Neural cell (in vitro differentiated cells): ENCODE measurements around the gene GOLM1. TPM values are rescaled to one million over a fixed set of nuclear protein-coding genes. Genes with fewer than 3 reads are reported as not detected.

Experiments used
- H2AFZ ChIP-seq: fragments of 200-600, 300-800 bp; sonication (generic), shearing (Covaris generic); 2 replicates; pipeline ENCODE4 v1.6.0; 2014; ENCODE audit warnings: low read depth, mild to moderate bottlenecking, antibody characterized with exemption, low read length, moderate library complexity
- H3F3A ChIP-seq: fragments of 200-600 bp; shearing (Covaris generic); 2 replicates; pipeline ENCODE4 v1.6.1; 2016; ENCODE audit warnings: mild to moderate bottlenecking, moderate library complexity, mixed read lengths, antibody characterized with exemption, low read length; ENCODE audit not compliant: insufficient read depth, poor library complexity, severe bottlenecking
- H3K27ac ChIP-seq: fragments of 200-600, 300-800 bp; sonication (generic), shearing (Covaris generic); 2 replicates; pipeline ENCODE4 v1.5.1; 2014; ENCODE audit warnings: mild to moderate bottlenecking, low read length, moderate library complexity
- H3K27me3 ChIP-seq: fragments of 300-800, 200-600 bp; sonication (generic), shearing (Covaris generic); 2 replicates; pipeline ENCODE4 v1.6.0; 2014; ENCODE audit warnings: mild to moderate bottlenecking, low read depth, low read length, moderate library complexity; ENCODE audit not compliant: insufficient read depth
- H3K36me3 ChIP-seq: fragments of 300-800, 200-600 bp; sonication (generic), shearing (Covaris generic); 2 replicates; pipeline ENCODE4 v1.5.1; 2014; ENCODE audit warnings: mild to moderate bottlenecking, antibody characterized with exemption, low read length, moderate library complexity; ENCODE audit not compliant: insufficient read depth
- H3K4me2 ChIP-seq: fragments of 300-800, 200-600 bp; sonication (generic), shearing (Covaris generic); 2 replicates; pipeline ENCODE4 v1.6.0; 2014; ENCODE audit warnings: mild to moderate bottlenecking, low read length
- H3K4me3 ChIP-seq: fragments of 300-800, 200-600 bp; sonication (generic), shearing (Covaris generic); 2 replicates; pipeline ENCODE4 v1.5.1; 2014; ENCODE audit warnings: mild to moderate bottlenecking, low read length, moderate library complexity
- H3K79me2 ChIP-seq: fragments of 200-600 bp; shearing (Covaris generic); replicated peaks from 2 replicates; pipeline ENCODE4 v1.6.0; 2014; ENCODE audit warnings: mild to moderate bottlenecking, low read length, moderate library complexity; ENCODE audit not compliant: insufficient read depth
- H3K9ac ChIP-seq: fragments of 300-800, 200-600 bp; sonication (generic), shearing (Covaris generic); 2 replicates; pipeline ENCODE4 v1.6.1; 2016; ENCODE audit warnings: mild to moderate bottlenecking, low read length, mixed read lengths
- H3K9me2 ChIP-seq: fragments of 200-600 bp; shearing (Covaris generic); 2 replicates; pipeline ENCODE4 v1.6.1; 2016; ENCODE audit warnings: mild to moderate bottlenecking, low read length, mixed read lengths; ENCODE audit not compliant: insufficient read depth
- H3K9me3 ChIP-seq: fragments of 200-600, 300-800 bp; sonication (generic), shearing (Covaris generic); 2 replicates; pipeline ENCODE4 v1.6.1; 2016; ENCODE audit warnings: mild to moderate bottlenecking, mixed run types, low read length, moderate library complexity, mixed read lengths
- H4K20me1 ChIP-seq: fragments of 200-600 bp; shearing (Covaris generic); 2 replicates; pipeline ENCODE4 v1.6.1; 2016; ENCODE audit warnings: mild to moderate bottlenecking, mixed run types; ENCODE audit not compliant: insufficient read depth
- EP300 ChIP-seq: fragments of 450-650 bp; conservative IDR thresholded peaks from 2 replicates; pipeline ENCODE4 v1.6.1; 2014; ENCODE audit warnings: antibody characterized with exemption, mild to moderate bottlenecking, moderate library complexity; ENCODE audit not compliant: poor library complexity, severe bottlenecking
- EZH2 ChIP-seq: fragments of 200-600, 300-800 bp; shearing (Covaris generic), sonication (generic); IDR thresholded peaks from 2 replicates; pipeline ENCODE4 v1.6.1; 2014; ENCODE audit warnings: antibody characterized with exemption, low read length, borderline replicate concordance, mild to moderate bottlenecking; ENCODE audit not compliant: insufficient read depth, poor library complexity, severe bottlenecking
- MXI1 ChIP-seq: fragments of 450-650 bp; conservative IDR thresholded peaks from 2 replicates; pipeline ENCODE4 v1.6.1; 2014; ENCODE audit warnings: antibody characterized with exemption, mild to moderate bottlenecking; ENCODE audit not compliant: poor library complexity, severe bottlenecking
- POLR2AphosphoS5 ChIP-seq: IDR thresholded peaks from 2 replicates; pipeline ENCODE4 v1.6.1; 2012
- RAD21 ChIP-seq: fragments of 450-650 bp; conservative IDR thresholded peaks from 2 replicates; pipeline ENCODE4 v1.6.1; 2014; ENCODE audit warnings: antibody characterized with exemption, mild to moderate bottlenecking, moderate library complexity
- SMC3 ChIP-seq: fragments of 450-650 bp; conservative IDR thresholded peaks from 2 replicates; pipeline ENCODE4 v1.6.1; 2014; ENCODE audit warnings: antibody characterized with exemption, mild to moderate bottlenecking, moderate library complexity; ENCODE audit not compliant: poor library complexity
- TAF1 ChIP-seq: IDR thresholded peaks from 2 replicates; pipeline ENCODE4 v1.6.1; 2012; ENCODE audit warnings: low read depth
- polyA plus RNA-seq: library from polyadenylated mRNA; depleted of rRNA; stranded (reverse); fragments of >200 nt; gene quantifications from 2 replicates; pipeline ENCODE4 v1.2.3, GENCODE V29; 2014
- TF ChIP-seq, protein P1 (sequence below): IDR thresholded peaks from 2 replicates; pipeline ENCODE4 v1.6.1; 2012; ENCODE audit warnings: borderline replicate concordance
- TF ChIP-seq, protein P2 (sequence below): fragments of 450-650 bp; IDR thresholded peaks from 2 replicates; pipeline ENCODE4 v1.5.1; 2014; ENCODE audit warnings: antibody characterized with exemption, mild to moderate bottlenecking, moderate library complexity; ENCODE audit not compliant: poor library complexity, severe bottlenecking

GOLM1 gene
- polyA plus RNA-seq, 1 donor from 2014 or later: 77.4 TPM

DNA sequence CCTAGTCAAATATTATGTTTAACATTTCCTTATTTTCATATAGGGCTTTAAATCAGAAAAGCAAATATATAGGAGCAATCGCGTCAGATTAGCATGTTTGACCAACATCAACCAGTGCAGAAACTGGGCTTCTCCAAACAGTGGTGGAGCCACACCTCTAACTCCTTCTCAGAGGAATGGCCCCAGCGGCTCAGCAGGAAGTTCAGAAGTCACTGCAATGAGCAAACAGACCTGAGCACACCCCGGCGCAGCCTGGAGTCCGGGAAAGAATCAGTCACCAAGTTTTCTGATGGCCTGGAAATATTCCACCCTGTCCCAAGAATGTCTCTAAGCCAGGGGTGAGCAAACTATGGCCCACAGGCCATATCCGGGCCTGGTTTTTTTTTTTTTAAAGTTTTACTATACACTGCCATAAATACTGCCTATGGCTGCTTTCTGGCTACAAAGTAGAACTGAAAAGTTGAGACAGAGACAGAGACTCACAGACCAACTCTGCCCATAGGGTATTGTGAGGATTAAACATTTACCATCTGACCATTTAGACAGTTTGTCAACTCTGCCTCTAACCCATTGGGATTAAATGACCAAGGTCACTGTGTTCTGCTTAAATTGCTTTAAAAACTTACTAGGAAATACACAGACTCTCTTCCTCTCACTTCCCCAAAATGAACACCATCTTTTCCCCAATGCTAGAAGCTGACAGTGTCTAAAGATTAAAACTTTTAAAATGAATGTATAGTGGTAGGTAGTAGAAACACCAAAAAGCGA, 5.4 kb downstream of the GOLM1 start:
- TF ChIP-seq EZH2 (no peak), RAD21 (no peak), POLR2AphosphoS5 (no peak), EP300 (no peak), MXI1 (no peak), TAF1 (no peak), SMC3 (no peak)
- TF ChIP-seq, protein P1, sequence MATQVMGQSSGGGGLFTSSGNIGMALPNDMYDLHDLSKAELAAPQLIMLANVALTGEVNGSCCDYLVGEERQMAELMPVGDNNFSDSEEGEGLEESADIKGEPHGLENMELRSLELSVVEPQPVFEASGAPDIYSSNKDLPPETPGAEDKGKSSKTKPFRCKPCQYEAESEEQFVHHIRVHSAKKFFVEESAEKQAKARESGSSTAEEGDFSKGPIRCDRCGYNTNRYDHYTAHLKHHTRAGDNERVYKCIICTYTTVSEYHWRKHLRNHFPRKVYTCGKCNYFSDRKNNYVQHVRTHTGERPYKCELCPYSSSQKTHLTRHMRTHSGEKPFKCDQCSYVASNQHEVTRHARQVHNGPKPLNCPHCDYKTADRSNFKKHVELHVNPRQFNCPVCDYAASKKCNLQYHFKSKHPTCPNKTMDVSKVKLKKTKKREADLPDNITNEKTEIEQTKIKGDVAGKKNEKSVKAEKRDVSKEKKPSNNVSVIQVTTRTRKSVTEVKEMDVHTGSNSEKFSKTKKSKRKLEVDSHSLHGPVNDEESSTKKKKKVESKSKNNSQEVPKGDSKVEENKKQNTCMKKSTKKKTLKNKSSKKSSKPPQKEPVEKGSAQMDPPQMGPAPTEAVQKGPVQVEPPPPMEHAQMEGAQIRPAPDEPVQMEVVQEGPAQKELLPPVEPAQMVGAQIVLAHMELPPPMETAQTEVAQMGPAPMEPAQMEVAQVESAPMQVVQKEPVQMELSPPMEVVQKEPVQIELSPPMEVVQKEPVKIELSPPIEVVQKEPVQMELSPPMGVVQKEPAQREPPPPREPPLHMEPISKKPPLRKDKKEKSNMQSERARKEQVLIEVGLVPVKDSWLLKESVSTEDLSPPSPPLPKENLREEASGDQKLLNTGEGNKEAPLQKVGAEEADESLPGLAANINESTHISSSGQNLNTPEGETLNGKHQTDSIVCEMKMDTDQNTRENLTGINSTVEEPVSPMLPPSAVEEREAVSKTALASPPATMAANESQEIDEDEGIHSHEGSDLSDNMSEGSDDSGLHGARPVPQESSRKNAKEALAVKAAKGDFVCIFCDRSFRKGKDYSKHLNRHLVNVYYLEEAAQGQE: no peak
- TF ChIP-seq, protein P2, sequence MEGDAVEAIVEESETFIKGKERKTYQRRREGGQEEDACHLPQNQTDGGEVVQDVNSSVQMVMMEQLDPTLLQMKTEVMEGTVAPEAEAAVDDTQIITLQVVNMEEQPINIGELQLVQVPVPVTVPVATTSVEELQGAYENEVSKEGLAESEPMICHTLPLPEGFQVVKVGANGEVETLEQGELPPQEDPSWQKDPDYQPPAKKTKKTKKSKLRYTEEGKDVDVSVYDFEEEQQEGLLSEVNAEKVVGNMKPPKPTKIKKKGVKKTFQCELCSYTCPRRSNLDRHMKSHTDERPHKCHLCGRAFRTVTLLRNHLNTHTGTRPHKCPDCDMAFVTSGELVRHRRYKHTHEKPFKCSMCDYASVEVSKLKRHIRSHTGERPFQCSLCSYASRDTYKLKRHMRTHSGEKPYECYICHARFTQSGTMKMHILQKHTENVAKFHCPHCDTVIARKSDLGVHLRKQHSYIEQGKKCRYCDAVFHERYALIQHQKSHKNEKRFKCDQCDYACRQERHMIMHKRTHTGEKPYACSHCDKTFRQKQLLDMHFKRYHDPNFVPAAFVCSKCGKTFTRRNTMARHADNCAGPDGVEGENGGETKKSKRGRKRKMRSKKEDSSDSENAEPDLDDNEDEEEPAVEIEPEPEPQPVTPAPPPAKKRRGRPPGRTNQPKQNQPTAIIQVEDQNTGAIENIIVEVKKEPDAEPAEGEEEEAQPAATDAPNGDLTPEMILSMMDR: no peak
- Histone ChIP-seq H2AFZ (no peak overlapping the region), H3K79me2 (peaks cover 77% of the 10 kb centered on the region), H3K4me2 (no peak overlapping the region), H3K27ac (no peak overlapping the region), H3K9me3 (peaks cover 5% of the 10 kb centered on the region), H3K27me3 (no peaks in the 10 kb centered on the region), H4K20me1 (no peaks in the 10 kb centered on the region), H3K9ac (no peak overlapping the region), H3F3A (no peaks in the 10 kb centered on the region), H3K9me2 (no peaks in the 10 kb centered on the region), H3K36me3 (no peaks in the 10 kb centered on the region), H3K4me3 (no peak overlapping the region)

DNA sequence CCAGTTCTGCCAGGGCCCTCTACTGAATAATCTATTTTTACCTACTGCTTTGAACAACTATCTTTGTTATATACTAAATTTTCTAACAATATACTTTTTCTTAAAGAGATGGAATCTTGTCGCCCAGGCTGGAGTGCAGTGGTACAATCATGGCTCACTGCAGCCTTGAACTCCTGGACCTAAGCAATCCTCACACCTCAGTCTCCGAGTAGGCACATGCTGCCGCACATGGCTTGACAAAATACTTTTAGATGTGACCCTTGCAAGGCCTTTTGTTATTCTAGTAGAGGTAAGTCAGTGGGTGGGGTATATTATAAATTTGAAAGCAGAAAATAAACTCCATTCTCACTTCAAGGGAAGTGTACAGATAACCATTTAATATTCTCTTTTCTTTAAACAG, 7.9 kb downstream of the GOLM1 start:
- Histone ChIP-seq H3F3A (no peaks in the 10 kb centered on the region), H3K9me2 (no peaks in the 10 kb centered on the region), H3K36me3 (no peaks in the 10 kb centered on the region)

More for the DNA sequence above, 7.9 kb downstream of the GOLM1 start:
- Histone ChIP-seq H3K27ac (no peak overlapping the region), H3K4me3 (no peak overlapping the region), H3K9me3 (peaks cover 5% of the 10 kb centered on the region), H2AFZ (no peak overlapping the region), H3K9ac (no peak overlapping the region), H4K20me1 (no peaks in the 10 kb centered on the region), H3K27me3 (no peaks in the 10 kb centered on the region), H3K4me2 (no peak overlapping the region), H3K79me2 (peaks cover 53% of the 10 kb centered on the region)
- no peak for TF ChIP-seq SMC3
- TF ChIP-seq EZH2: no peak
